H1 (cell line): ENCODE measurements around the gene ZBTB25. TPM values are rescaled to one million over a fixed set of nuclear protein-coding genes. Genes with fewer than 3 reads are reported as not detected.

Source experiments
- KDM1A ChIP-seq: fragments of 200-600, 300-600 bp; sonication (generic); IDR thresholded peaks from 2 replicates; pipeline ENCODE4 v1.7.1; 2016; ENCODE audit warnings: mild to moderate bottlenecking, low read length, borderline replicate concordance
- KDM5A ChIP-seq: fragments of 200-600 bp; IDR thresholded peaks from 2 replicates; pipeline ENCODE4 v1.7.1; 2012; ENCODE audit warnings: mild to moderate bottlenecking, low read length, inconsistent platforms, mixed read lengths
- polyA plus RNA-seq, 7 experiments: library from polyadenylated mRNA; depleted of rRNA in 3 of 7; stranded (reverse) in 5 of 7; unstranded in 2 of 7; fragments of >200 nt in 5 of 7; fragments of 200-250 nt in 2 of 7; gene quantifications; 1 replicate in 5 of 7; 2 replicates in 1 of 7; 4 replicates in 1 of 7; pipeline versions ENCODE4 v1.2.1 to v1.2.3, GENCODE V29; 2011 to 2013; ENCODE audit warnings: missing spikeins in 2 of 7, mixed read lengths in 2 of 7
- total RNA-seq: library from RNA; stranded (reverse); fragmentation: NEBNext Ultra II Directional; extraction: Animal tissue kit (Norgen Biotek cat#: 25700); gene quantifications from 2 replicates; pipeline ENCODE4 v1.2.1, GENCODE V29; 2021
- TF ChIP-seq, protein P1 (sequence below): fragments of 300-600 bp; sonication (generic); IDR thresholded peaks from 2 replicates; pipeline ENCODE4 v1.7.1; 2012; ENCODE audit warnings: low read length, moderate library complexity, mild to moderate bottlenecking, inconsistent platforms; ENCODE audit not compliant: insufficient replicate concordance

The ZBTB25 gene
- total and polyA plus RNA-seq, 2 of the 8 experiments (the other 6 are each of a cell fraction or from before 2014, with no cell fraction given) = 5.4 to 11.4 TPM

DNA sequence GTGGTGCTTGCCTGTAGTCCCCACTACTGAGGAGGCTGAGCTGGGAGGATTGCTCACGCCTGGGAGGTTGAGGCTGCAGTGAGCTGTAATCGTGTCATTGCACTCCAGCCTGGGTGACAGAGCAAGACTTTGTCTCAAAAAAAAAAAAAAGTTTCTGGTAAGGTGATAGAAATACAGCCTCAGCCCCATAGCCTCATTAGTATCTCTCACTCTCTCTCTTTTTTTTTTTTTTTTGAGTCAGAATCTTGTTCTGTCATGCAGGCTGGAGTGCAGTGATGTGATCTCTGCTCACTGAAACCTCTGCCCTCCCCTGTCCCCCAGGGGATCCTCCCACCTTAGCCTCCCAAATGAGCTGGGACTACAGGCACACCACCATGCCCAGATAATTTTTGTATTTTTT, 96.3 kb downstream of the ZBTB25 start (continued):
- TF ChIP-seq, protein P1, sequence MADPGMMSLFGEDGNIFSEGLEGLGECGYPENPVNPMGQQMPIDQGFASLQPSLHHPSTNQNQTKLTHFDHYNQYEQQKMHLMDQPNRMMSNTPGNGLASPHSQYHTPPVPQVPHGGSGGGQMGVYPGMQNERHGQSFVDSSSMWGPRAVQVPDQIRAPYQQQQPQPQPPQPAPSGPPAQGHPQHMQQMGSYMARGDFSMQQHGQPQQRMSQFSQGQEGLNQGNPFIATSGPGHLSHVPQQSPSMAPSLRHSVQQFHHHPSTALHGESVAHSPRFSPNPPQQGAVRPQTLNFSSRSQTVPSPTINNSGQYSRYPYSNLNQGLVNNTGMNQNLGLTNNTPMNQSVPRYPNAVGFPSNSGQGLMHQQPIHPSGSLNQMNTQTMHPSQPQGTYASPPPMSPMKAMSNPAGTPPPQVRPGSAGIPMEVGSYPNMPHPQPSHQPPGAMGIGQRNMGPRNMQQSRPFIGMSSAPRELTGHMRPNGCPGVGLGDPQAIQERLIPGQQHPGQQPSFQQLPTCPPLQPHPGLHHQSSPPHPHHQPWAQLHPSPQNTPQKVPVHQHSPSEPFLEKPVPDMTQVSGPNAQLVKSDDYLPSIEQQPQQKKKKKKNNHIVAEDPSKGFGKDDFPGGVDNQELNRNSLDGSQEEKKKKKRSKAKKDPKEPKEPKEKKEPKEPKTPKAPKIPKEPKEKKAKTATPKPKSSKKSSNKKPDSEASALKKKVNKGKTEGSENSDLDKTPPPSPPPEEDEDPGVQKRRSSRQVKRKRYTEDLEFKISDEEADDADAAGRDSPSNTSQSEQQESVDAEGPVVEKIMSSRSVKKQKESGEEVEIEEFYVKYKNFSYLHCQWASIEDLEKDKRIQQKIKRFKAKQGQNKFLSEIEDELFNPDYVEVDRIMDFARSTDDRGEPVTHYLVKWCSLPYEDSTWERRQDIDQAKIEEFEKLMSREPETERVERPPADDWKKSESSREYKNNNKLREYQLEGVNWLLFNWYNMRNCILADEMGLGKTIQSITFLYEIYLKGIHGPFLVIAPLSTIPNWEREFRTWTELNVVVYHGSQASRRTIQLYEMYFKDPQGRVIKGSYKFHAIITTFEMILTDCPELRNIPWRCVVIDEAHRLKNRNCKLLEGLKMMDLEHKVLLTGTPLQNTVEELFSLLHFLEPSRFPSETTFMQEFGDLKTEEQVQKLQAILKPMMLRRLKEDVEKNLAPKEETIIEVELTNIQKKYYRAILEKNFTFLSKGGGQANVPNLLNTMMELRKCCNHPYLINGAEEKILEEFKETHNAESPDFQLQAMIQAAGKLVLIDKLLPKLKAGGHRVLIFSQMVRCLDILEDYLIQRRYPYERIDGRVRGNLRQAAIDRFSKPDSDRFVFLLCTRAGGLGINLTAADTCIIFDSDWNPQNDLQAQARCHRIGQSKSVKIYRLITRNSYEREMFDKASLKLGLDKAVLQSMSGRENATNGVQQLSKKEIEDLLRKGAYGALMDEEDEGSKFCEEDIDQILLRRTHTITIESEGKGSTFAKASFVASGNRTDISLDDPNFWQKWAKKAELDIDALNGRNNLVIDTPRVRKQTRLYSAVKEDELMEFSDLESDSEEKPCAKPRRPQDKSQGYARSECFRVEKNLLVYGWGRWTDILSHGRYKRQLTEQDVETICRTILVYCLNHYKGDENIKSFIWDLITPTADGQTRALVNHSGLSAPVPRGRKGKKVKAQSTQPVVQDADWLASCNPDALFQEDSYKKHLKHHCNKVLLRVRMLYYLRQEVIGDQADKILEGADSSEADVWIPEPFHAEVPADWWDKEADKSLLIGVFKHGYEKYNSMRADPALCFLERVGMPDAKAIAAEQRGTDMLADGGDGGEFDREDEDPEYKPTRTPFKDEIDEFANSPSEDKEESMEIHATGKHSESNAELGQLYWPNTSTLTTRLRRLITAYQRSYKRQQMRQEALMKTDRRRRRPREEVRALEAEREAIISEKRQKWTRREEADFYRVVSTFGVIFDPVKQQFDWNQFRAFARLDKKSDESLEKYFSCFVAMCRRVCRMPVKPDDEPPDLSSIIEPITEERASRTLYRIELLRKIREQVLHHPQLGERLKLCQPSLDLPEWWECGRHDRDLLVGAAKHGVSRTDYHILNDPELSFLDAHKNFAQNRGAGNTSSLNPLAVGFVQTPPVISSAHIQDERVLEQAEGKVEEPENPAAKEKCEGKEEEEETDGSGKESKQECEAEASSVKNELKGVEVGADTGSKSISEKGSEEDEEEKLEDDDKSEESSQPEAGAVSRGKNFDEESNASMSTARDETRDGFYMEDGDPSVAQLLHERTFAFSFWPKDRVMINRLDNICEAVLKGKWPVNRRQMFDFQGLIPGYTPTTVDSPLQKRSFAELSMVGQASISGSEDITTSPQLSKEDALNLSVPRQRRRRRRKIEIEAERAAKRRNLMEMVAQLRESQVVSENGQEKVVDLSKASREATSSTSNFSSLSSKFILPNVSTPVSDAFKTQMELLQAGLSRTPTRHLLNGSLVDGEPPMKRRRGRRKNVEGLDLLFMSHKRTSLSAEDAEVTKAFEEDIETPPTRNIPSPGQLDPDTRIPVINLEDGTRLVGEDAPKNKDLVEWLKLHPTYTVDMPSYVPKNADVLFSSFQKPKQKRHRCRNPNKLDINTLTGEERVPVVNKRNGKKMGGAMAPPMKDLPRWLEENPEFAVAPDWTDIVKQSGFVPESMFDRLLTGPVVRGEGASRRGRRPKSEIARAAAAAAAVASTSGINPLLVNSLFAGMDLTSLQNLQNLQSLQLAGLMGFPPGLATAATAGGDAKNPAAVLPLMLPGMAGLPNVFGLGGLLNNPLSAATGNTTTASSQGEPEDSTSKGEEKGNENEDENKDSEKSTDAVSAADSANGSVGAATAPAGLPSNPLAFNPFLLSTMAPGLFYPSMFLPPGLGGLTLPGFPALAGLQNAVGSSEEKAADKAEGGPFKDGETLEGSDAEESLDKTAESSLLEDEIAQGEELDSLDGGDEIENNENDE = no peak
- TF ChIP-seq KDM5A = no peak
- TF ChIP-seq KDM1A = no peak
